NCI-H2227 (cell line): ENCODE results near the gene AGMO.

Experiments
- DNase-seq: peaks from one replicate; lab custom pipeline; 2025; ENCODE audit not compliant: unreplicated experiment; lab: John Stamatoyannopoulos, UW

Gene AGMO

GRCh38 chr7:15158141-15158810 lies 403.5 kb downstream of the AGMO start:
- DNase-seq, result no peak
